Measurements from ENCODE around the gene ARSA.

The ARSA gene

DNA sequence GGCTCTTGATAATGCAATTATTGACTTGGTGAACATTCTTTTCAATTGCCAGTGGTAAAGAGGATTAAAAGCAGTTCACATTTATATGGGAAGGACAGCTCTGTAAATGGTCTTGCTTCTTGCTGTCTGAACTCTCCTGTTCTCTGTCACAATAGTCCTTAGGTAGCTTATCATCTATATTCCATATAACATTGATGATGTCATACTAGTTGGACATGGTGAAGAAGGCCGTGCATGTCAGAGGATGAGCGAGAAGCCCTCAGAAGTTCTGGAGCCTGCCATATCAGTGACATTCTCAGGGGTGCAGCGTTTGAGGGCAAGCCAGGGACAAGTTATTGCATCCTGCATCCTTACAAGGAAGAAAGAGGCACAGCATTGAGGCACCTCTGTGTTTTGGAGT, 42.7 kb downstream of the ARSA start:
- Histone ChIP-seq H3K79me2 (ENCODE audit: control insufficient read depth, insufficient read depth, low read length, unreplicated experiment) (peaks cover 5% of the 10 kb centered on the region), H3K4me1 (ENCODE audit: control insufficient read depth, insufficient read depth, low read length, unreplicated experiment) (peaks cover 2% of the 10 kb centered on the region), H3K36me3 (ENCODE audit: insufficient read depth, low read length) (no peaks in the 10 kb centered on the region), H3K27me3 (ENCODE audit: insufficient read depth, low read length) (no peaks in the 10 kb centered on the region), H3K27ac (ENCODE audit: low read depth, low read length) (no peak overlapping the region), H2AFZ (ENCODE audit: low read length, unreplicated experiment) (no peak overlapping the region), H3K4me3 (ENCODE audit: low read depth, low read length) (no peak overlapping the region)

DNA sequence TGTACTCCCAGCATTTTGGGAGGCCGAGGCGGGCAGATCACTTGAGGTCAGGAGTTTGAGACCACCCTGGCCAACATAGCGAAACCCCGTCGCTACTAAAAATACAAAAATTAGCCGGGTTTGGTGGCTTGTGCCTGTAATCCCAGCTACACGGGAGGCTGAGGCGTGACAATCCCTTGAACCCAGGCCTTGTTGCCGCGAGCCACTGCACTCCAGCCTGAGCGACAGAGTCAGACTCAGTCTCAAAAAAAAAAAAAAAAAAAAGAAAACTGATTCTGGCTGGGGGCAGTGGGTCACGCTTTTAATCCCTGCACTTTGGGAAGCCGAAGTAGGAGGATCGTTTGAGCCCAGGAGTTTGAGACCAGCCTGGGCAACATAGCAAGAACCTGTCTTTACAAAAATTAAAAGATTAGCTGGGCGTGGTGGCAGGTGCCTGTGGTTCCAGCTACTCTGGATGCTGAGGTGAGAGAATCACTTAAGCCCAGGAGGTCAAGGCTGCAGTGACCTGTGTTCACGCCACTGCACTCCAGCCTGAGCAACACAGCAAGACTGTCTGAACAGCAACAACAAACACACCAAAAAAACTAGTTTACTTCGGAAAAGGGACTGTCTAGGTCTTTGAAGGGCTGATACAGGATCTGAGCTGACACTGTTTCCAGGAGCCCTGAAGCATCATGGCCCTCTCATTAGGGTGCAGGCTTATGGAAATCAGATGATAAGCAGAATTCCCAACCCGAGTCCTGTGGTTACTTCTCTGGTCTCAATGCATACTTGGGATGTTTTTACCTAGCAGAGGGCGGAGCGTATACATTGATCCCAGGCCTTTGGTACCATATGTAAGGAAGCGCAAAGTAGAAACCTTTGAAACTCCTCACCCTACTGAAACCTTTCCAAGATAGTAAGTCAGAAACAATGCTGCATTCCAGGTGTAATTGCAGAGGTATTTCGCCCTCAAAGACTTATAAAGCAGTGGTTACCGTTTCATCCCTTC, 43.6 kb downstream of the ARSA start:
- H3K27me3 ChIP-seq (ENCODE audit: insufficient read depth, low read length): no peaks in the 10 kb centered on the region
- no peak overlapping the region for H3K27ac ChIP-seq (ENCODE audit: low read depth, low read length)
- no peaks in the 10 kb centered on the region for H3K36me3 ChIP-seq (ENCODE audit: insufficient read depth, low read length)
- peaks cover 5% of the 10 kb centered on the region for H3K79me2 ChIP-seq (ENCODE audit: control insufficient read depth, insufficient read depth, low read length, unreplicated experiment)
- peaks cover 2% of the 10 kb centered on the region for H3K4me1 ChIP-seq (ENCODE audit: control insufficient read depth, insufficient read depth, low read length, unreplicated experiment)
- peak overlapping the region; percentile 96; the same call in 1 of the 2 replicates for H3K4me3 ChIP-seq (ENCODE audit: low read depth, low read length)
- no peak overlapping the region for H2AFZ ChIP-seq (ENCODE audit: low read length, unreplicated experiment)

DNA sequence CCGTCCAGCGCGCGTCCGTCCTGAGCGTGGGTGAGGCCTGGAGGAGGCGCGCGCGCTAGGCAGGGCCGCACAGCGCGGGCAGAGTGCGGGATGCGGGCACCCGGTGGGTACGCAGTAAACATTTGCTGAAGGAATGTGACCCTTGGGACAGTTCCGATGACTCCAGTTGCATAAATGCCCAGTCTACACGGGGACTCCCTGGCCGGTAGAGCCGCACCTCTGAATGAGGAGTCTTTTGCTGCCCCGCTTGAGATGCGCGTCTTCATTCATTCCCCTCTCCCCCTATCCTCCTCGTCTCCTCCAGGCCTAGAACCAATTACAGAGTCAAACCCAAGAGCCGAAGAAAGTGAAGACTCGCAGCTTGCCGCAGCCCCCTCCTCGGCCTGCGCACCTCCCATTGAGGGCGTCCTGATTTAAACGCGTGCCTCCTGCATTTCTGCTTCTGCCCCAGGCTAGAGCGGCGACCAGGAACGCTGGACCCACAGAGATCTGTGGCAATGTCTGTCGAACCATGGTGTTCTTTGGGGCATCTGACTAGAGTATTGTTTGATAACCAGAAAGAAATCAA, 44.6 kb downstream of the ARSA start:
- H3K27me3 ChIP-seq (ENCODE audit: insufficient read depth, low read length): no peaks in the 10 kb centered on the region
- peaks cover 7% of the 10 kb centered on the region for H3K4me1 ChIP-seq (ENCODE audit: control insufficient read depth, insufficient read depth, low read length, unreplicated experiment)
- H3K79me2 ChIP-seq (ENCODE audit: control insufficient read depth, insufficient read depth, low read length, unreplicated experiment): peaks cover 5% of the 10 kb centered on the region
- peak overlapping the region; percentile 10 for H2AFZ ChIP-seq (ENCODE audit: low read length, unreplicated experiment)
- peak overlapping the region; percentile 96 for H3K4me3 ChIP-seq (ENCODE audit: low read depth, low read length)
- no peaks in the 10 kb centered on the region for H3K36me3 ChIP-seq (ENCODE audit: insufficient read depth, low read length)
- no peak overlapping the region for H3K27ac ChIP-seq (ENCODE audit: low read depth, low read length)

DNA sequence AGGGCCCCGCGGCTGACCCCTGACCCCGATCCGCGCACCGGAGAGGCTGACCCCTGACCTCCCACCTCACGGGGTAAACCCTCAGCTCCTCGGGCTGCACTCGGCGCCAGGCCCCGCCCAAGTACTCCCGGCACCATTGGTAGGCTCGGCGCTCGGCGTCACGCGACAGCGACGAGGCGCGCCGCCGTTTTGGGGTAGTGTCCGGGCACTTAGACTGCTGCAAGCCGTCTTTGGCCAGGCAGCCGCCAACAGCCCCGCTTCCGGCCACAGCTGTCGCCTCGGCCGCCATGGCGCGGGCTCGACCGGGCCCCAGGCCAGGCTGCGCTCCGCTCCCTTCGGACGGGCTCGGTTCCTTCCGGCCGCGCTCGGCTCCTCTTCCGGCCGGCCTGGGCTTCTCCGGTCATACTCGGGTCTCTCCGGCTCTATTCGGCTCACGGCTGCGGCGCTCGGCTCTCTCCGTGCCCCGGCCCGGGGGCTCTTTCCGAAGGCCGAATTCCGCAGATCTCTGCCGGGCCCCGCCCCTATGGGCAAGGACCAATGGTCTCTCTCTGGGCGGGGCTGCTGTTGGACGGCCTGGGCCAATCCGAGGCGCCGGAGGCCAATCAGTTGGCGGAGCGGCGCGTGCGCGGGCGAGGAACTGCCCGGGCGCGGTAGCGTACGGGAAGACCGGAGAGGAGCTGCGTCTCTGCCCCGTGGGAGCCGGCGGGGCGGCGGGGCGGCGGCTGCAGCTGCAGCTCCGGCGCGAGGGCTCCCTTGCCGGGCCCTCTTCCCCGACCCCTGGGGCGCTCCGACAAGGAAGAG, 45.3 kb downstream of the ARSA start, which contains the start of gene CHKB:
TSS of gene CHKB (minus strand) at position 357 of the 801 bp plus-strand sequence. CDS start at position 289, 68 bp downstream.
- peak within 1 kb of the TSS; percentile 75 for H2AFZ ChIP-seq (ENCODE audit: low read length, unreplicated experiment)
- peaks cover 7% of the 10 kb centered on the region for H3K4me1 ChIP-seq (ENCODE audit: control insufficient read depth, insufficient read depth, low read length, unreplicated experiment)
- H3K36me3 ChIP-seq (ENCODE audit: insufficient read depth, low read length): no peaks in the 10 kb centered on the region
- H3K27ac ChIP-seq (ENCODE audit: low read depth, low read length): peak within 1 kb of the TSS; percentile 87
- H3K4me3 ChIP-seq (ENCODE audit: low read depth, low read length): peak within 1 kb of the TSS; percentile 96
- H3K27me3 ChIP-seq (ENCODE audit: insufficient read depth, low read length): no peaks in the 10 kb centered on the region
- H3K79me2 ChIP-seq (ENCODE audit: control insufficient read depth, insufficient read depth, low read length, unreplicated experiment): peaks cover 5% of the 10 kb centered on the region

DNA sequence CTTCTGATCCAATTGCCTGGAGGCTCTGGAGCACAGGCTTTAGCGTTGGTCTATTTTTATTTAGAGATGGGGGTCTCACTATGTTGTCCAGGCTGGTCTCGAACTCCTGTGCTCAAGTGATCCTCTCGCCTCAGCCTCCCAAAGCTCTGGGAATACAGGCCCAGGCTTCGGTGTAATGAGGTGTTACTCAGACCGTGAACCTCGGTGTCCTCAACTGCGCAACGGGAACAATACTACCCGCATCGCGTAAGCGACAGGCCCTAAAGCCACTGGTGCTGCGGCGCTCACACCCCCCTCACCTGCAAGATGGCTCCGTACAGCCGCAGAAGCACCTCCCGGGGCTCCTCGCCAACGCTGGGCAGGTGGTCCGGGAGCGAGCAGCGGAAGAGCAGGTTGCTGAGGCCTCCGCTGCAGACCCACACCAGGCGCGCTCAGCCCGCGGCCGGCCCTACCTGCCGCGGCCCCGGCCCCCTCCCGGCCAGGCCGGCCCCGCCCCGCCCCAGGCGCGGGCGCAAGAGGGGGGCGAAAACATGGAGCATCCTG, 45.9 kb downstream of the ARSA start:
- Histone ChIP-seq H3K27ac (ENCODE audit: low read depth, low read length) (peak overlapping the region; percentile 87; the same call in 1 of the 2 replicates), H3K79me2 (ENCODE audit: control insufficient read depth, insufficient read depth, low read length, unreplicated experiment) (peaks cover 5% of the 10 kb centered on the region), H3K36me3 (ENCODE audit: insufficient read depth, low read length) (no peaks in the 10 kb centered on the region), H3K27me3 (ENCODE audit: insufficient read depth, low read length) (no peaks in the 10 kb centered on the region), H3K4me3 (ENCODE audit: low read depth, low read length) (peak overlapping the region; percentile 96), H2AFZ (ENCODE audit: low read length, unreplicated experiment) (peak overlapping the region; percentile 75), H3K4me1 (ENCODE audit: control insufficient read depth, insufficient read depth, low read length, unreplicated experiment) (peaks cover 7% of the 10 kb centered on the region)

DNA sequence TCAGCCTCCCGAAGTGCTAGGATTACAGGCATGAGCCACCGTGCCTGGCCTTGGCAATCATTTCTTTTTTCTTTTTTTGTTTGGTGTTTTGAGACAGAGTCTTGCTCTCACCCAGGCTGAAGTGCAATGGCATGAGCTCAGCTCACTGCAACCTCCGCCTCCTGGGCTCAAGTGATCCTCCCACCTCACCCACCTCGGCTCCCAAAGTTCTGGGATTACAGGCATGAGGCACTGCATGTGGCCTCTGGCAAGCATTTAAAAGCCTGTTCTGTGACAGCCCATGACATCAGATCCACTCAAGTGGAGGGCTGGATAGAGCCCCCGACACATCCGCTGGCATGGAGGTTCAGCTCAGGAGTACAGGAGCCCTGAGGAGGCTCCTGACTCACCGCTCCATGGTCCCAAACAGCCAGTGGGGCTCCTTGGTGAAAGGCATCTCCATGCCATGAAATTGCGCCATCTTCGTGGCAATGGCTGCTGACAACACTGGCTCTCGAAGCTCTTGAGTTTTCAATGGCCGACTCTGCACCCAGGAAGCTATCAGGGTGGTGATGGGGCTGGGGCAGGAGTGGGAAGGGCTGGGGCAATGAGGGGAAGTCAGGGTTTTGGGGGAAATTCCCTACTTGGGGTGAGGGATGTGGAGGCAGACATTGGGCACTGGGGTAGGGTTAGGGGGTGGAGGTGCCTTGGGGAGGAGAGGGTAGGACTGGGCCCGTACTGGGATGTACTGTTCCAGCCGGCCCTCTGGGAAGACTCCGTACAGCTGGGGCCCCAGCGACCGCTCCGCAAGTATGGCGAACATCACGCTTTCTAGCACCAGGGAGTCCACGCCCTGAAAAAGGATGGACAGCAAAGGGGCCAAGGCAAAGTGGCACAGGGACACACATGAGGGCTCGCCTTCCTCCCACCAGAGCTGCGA, 46.7 kb downstream of the ARSA start:
- Histone ChIP-seq H3K79me2 (ENCODE audit: control insufficient read depth, insufficient read depth, low read length, unreplicated experiment) (peaks cover 5% of the 10 kb centered on the region), H3K36me3 (ENCODE audit: insufficient read depth, low read length) (no peaks in the 10 kb centered on the region), H3K4me3 (ENCODE audit: low read depth, low read length) (peak overlapping the region; percentile 96), H2AFZ (ENCODE audit: low read length, unreplicated experiment) (no peak overlapping the region), H3K4me1 (ENCODE audit: control insufficient read depth, insufficient read depth, low read length, unreplicated experiment) (peaks cover 7% of the 10 kb centered on the region), H3K27ac (ENCODE audit: low read depth, low read length) (no peak overlapping the region), H3K27me3 (ENCODE audit: insufficient read depth, low read length) (no peaks in the 10 kb centered on the region)

DNA sequence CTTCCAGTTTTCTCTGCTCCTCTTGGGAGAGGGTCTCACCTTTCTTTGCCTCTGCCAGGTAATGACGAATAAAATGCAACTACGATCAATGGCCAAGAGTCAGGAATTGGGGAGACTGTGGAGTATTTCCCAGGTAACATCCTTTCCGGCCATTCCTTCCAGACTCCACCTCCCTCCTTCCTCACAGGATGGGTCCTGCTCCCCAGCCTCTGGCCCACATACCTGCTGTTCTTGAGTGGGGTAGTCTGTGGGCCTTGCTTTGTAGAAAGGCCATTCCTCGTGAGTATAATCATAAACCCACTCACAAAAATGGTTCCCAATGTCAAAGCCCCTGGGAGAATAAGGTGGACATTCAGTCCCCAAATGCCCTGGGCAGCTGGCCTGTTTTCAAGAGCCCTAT, 48.2 kb downstream of the ARSA start:
- Histone ChIP-seq H3K4me3 (ENCODE audit: low read depth, low read length) (no peak overlapping the region), H3K4me1 (ENCODE audit: control insufficient read depth, insufficient read depth, low read length, unreplicated experiment) (peaks cover 7% of the 10 kb centered on the region), H2AFZ (ENCODE audit: low read length, unreplicated experiment) (no peak overlapping the region), H3K79me2 (ENCODE audit: control insufficient read depth, insufficient read depth, low read length, unreplicated experiment) (peaks cover 5% of the 10 kb centered on the region), H3K27ac (ENCODE audit: low read depth, low read length) (no peak overlapping the region), H3K36me3 (ENCODE audit: insufficient read depth, low read length) (no peaks in the 10 kb centered on the region), H3K27me3 (ENCODE audit: insufficient read depth, low read length) (no peaks in the 10 kb centered on the region)

DNA sequence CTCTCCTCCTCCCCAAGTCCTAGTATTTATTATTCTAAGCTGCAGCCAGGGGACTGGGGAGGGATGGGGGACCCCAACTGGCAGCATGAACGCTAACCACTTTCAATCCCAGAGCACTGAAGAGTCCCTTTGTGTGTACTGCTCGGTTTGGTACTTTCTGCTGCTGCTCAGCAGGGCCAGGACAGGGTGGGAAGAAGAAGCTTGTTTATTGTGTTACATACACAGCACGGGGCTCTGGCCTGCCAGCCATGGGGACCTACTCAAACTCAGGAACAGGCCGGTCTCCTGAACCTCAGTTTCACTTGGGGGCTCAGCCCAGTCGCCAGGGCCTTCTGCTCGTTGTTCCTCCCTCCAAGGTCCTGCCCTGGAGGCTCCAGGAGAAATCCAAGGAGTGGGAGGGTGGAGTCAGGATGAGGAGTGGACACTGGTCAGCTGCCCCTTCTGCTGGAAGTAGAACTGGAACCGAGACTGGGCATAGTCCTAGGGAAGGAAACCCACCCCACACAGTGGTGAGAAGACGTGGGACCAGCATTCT, 49.1 kb downstream of the ARSA start:
- H3K4me1 ChIP-seq (ENCODE audit: control insufficient read depth, insufficient read depth, low read length, unreplicated experiment): peaks cover 7% of the 10 kb centered on the region
- H3K27me3 ChIP-seq (ENCODE audit: insufficient read depth, low read length): no peaks in the 10 kb centered on the region
- H3K4me3 ChIP-seq (ENCODE audit: low read depth, low read length): no peak overlapping the region
- H2AFZ ChIP-seq (ENCODE audit: low read length, unreplicated experiment): no peak overlapping the region
- H3K27ac ChIP-seq (ENCODE audit: low read depth, low read length): no peak overlapping the region
- peaks cover 5% of the 10 kb centered on the region for H3K79me2 ChIP-seq (ENCODE audit: control insufficient read depth, insufficient read depth, low read length, unreplicated experiment)
- H3K36me3 ChIP-seq (ENCODE audit: insufficient read depth, low read length): no peaks in the 10 kb centered on the region

DNA sequence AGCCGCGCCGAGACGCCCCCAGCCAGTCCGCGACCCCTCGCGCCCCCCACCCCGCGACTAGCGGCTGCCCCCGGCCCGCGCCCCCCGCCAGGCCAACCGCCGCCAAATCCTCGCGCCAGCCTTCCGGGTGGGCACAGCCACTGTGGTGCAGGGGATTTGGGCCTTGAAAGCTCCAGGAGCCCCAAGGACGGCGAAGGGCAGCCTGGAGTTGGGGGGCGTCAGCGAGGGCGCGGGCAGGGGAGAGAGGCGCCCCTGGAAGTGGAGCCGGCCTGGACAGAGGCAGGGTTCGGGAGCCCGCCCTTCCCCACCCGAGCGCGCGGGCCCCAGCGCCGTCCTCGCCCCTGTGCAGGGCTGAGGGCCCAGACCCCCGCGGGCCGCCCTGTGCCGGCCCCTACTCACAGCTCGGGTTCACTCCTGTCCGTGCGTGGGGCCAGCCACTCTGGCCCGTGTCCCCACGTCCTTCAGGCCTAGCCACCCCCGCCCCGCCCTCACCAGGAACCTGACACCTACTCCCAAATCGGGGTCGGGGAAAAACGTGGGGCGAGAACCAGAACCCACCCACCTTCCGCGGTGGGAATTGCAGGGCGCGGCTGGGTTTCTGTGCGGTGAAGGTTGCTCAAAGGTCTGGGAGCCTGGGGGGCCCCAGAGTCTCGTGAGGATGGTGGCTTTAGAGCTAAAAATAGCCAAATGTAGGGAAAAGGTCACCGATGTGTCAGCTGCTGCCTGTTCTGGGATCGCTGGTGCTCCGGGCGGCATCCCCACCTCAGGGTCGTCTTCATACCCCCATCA, 49.8 kb downstream of the ARSA start, which contains the start of gene CPT1B:
TSS of gene CPT1B (minus strand) at position 441 of the 789 bp plus-strand sequence. CDS start 512 bp downstream, outside the sequence.
- Histone ChIP-seq H3K27ac (ENCODE audit: low read depth, low read length) (no peak within 1 kb of the TSS), H3K79me2 (ENCODE audit: control insufficient read depth, insufficient read depth, low read length, unreplicated experiment) (no peaks in the 10 kb centered on the region), H3K27me3 (ENCODE audit: insufficient read depth, low read length) (no peaks in the 10 kb centered on the region), H3K4me1 (ENCODE audit: control insufficient read depth, insufficient read depth, low read length, unreplicated experiment) (peaks cover 5% of the 10 kb centered on the region), H2AFZ (ENCODE audit: low read length, unreplicated experiment) (no peak within 1 kb of the TSS), H3K36me3 (ENCODE audit: insufficient read depth, low read length) (no peaks in the 10 kb centered on the region), H3K4me3 (ENCODE audit: low read depth, low read length) (no peak within 1 kb of the TSS)

Measured in ACC112 (cell line).